ENCODE data around the gene KCTD1. TPM values are rescaled to one million over a fixed set of nuclear protein-coding genes. Genes with fewer than 3 reads are reported as not detected.

Gene KCTD1
- polyA plus RNA-seq, 1 of the 3 experiments (the other 2 are of a cell fraction): 12.8 TPM

DNA sequence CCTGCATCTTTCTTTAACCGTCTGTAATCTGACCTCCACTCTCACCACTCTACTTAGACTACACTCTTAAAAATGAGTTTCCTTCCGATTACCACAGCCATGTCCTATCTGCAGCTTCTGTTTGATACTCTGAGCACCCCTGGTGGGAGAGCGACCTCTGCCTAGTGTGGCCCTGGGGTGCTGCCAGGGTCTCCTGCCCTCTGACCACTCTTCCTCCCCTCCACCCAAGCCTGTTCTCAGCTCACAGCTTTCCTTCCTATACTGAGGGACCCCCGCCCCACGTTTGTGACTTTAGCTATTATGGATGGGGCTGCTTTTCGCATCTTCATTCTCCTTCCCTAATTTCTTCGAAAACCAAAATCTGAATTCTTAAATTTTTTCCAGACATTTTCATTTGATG, 132.7 kb downstream of the KCTD1 start:
- Histone ChIP-seq H4K20me1 (ENCODE audit: insufficient read depth) (no peaks in the 10 kb centered on the region), H3K79me2 (ENCODE audit: insufficient read depth) (no peaks in the 10 kb centered on the region), H2AFZ (ENCODE audit: low read depth) (no peak overlapping the region), H3K4me2 (no peak overlapping the region), H3K36me3 (replicated peaks in 1 of 2; ENCODE audit: control insufficient read depth in 1 of 2, insufficient read depth in 2 of 2, low read length in 1 of 2) (no peaks in the 10 kb centered on the region), H3K9me2 (no peaks in the 10 kb centered on the region), H3K9ac (no peak overlapping the region), H3K9me3 (0 out of 2 replicates have a peak, but pooled peaks cover 6% of the 10 kb centered on the region), H3K27me3 (ENCODE audit: insufficient read depth) (no peaks in the 10 kb centered on the region), H3K4me1 (ENCODE audit: control insufficient read depth in 1 of 2, insufficient read depth in 2 of 2, low read depth in 1 of 2, low read length in 1 of 2) (peaks cover 0 to 6% of the 10 kb centered on the region in 2 experiments; a peak in 2 of 4 replicates), H3F3A (replicated peaks; ENCODE audit: insufficient read depth) (no peaks in the 10 kb centered on the region), H3K4me3 (ENCODE audit: low read depth in 2 of 2, low read length in 1 of 2) (no peak overlapping the region), H3K27ac (ENCODE audit: low read depth in 2 of 2, low read length in 1 of 2) (no peak overlapping the region)
- DNase-seq: no peak
- ChIA-PET POLR2A (no interaction called here), CTCF (interaction anchor here (2.5 kb wide), 1 partner anchor 10 kb away, joined by 7 read pairs; no protein-coding TSS in a partner anchor)
- TF ChIP-seq FOXJ3 (CRISPR knock-in tag; IDR thresholded peaks at IDR 0.05): no peak
- no peak for TF ChIP-seq TCF12 (IDR thresholded peaks at IDR 0.05)
- TF ChIP-seq EP300 (IDR thresholded peaks at IDR 0.05; ENCODE audit: borderline replicate concordance in 1 of 2, low read depth in 1 of 2, low read length in 1 of 2): no peak
- 88% methylated on average over 7 of the region's 7 CpGs for WGBS (ENCODE audit: low lambda C conversion rate)

DNA sequence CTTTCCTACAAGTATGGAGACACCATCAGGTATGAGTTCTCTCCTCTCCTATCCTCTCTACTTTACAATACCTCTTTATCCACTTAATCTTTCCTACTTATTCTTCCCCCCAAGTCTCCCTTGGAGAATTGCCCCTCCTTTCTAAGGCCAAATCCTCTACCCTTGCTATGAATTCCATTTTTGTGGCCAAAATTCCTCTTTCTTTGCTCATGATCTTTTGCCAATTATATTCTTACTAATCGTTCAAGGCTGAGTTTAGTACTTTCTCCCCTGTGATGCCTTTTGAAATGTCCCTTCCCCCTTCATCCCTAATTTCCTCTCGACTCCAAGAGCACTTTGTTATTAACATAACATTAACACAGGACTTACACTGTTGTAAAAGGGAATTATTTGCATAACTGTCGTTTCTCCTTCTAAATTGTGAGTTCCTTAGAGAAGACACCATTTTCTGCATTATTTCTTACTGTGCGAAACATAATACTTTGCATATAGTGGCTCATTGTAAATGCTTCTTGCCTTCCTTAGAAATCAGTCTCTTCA, 133.4 kb downstream of the KCTD1 start:
- Histone ChIP-seq H3K9me3 (0 out of 2 replicates have a peak, but pooled peaks cover 6% of the 10 kb centered on the region), H3K9ac (no peak overlapping the region), H3K4me2 (no peak overlapping the region), H3K27ac (ENCODE audit: low read depth in 2 of 2, low read length in 1 of 2) (no peak overlapping the region), H3K4me1 (ENCODE audit: control insufficient read depth in 1 of 2, insufficient read depth in 2 of 2, low read depth in 1 of 2, low read length in 1 of 2) (peaks cover 0 to 5% of the 10 kb centered on the region in 2 experiments; a peak in 2 of 4 replicates), H3K79me2 (ENCODE audit: insufficient read depth) (no peaks in the 10 kb centered on the region), H3K9me2 (no peaks in the 10 kb centered on the region), H4K20me1 (ENCODE audit: insufficient read depth) (no peaks in the 10 kb centered on the region), H3K4me3 (ENCODE audit: low read depth in 2 of 2, low read length in 1 of 2) (no peak overlapping the region), H3K27me3 (ENCODE audit: insufficient read depth) (no peaks in the 10 kb centered on the region), H3F3A (replicated peaks; ENCODE audit: insufficient read depth) (no peaks in the 10 kb centered on the region), H3K36me3 (replicated peaks in 1 of 2; ENCODE audit: control insufficient read depth in 1 of 2, insufficient read depth in 2 of 2, low read length in 1 of 2) (no peaks in the 10 kb centered on the region), H2AFZ (ENCODE audit: low read depth) (no peak overlapping the region)
- no peak for DNase-seq
- TF ChIP-seq, protein P1, sequence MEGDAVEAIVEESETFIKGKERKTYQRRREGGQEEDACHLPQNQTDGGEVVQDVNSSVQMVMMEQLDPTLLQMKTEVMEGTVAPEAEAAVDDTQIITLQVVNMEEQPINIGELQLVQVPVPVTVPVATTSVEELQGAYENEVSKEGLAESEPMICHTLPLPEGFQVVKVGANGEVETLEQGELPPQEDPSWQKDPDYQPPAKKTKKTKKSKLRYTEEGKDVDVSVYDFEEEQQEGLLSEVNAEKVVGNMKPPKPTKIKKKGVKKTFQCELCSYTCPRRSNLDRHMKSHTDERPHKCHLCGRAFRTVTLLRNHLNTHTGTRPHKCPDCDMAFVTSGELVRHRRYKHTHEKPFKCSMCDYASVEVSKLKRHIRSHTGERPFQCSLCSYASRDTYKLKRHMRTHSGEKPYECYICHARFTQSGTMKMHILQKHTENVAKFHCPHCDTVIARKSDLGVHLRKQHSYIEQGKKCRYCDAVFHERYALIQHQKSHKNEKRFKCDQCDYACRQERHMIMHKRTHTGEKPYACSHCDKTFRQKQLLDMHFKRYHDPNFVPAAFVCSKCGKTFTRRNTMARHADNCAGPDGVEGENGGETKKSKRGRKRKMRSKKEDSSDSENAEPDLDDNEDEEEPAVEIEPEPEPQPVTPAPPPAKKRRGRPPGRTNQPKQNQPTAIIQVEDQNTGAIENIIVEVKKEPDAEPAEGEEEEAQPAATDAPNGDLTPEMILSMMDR (IDR thresholded peaks at IDR 0.05): no peak
- TF ChIP-seq FOSL2 (IDR thresholded peaks at IDR 0.05; ENCODE audit: borderline replicate concordance, low read depth) (no peak), GABPA (IDR thresholded peaks at IDR 0.05; ENCODE audit: low read depth) (no peak), ELF1 (IDR thresholded peaks at IDR 0.05) (no peak), TCF12 (IDR thresholded peaks at IDR 0.05) (no peak), EP300 (IDR thresholded peaks at IDR 0.05; ENCODE audit: borderline replicate concordance in 1 of 2, low read depth in 1 of 2, low read length in 1 of 2) (no peak), MXI1 (IDR thresholded peaks at IDR 0.05; ENCODE audit: low read depth, low read length) (no peak), FOXJ3 (CRISPR knock-in tag; IDR thresholded peaks at IDR 0.05) (no peak)
- TF ChIP-seq, protein P2, sequence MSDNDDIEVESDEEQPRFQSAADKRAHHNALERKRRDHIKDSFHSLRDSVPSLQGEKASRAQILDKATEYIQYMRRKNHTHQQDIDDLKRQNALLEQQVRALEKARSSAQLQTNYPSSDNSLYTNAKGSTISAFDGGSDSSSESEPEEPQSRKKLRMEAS (IDR thresholded peaks at IDR 0.05; ENCODE audit: low read depth): no peak
- TF ChIP-seq, protein P3, sequence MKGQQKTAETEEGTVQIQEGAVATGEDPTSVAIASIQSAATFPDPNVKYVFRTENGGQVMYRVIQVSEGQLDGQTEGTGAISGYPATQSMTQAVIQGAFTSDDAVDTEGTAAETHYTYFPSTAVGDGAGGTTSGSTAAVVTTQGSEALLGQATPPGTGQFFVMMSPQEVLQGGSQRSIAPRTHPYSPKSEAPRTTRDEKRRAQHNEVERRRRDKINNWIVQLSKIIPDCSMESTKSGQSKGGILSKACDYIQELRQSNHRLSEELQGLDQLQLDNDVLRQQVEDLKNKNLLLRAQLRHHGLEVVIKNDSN (IDR thresholded peaks at IDR 0.05; ENCODE audit: borderline replicate concordance, low read depth): no peak
- POLR2A ChIA-PET: no interaction called here
- CTCF ChIA-PET: interaction anchor here (2.5 kb wide), 1 partner anchor 10 kb away, joined by 7 read pairs; no protein-coding TSS in a partner anchor
- WGBS (ENCODE audit: low lambda C conversion rate): 69% methylated on average over 4 of the region's 4 CpGs
